ENCODE measurements around the gene GAGE12D. TPM values are rescaled to one million over a fixed set of nuclear protein-coding genes. Genes with fewer than 3 reads are reported as not detected.
"Not testable (repeated sequence)": the region's sequence is repeated elsewhere in the genome, so short reads cannot be mapped to it uniquely, and the experiment has no call there.

GAGE12D gene, protein sequence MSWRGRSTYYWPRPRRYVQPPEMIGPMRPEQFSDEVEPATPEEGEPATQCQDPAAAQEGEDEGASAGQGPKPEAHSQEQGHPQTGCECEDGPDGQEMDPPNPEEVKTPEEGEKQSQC
- total RNA-seq = not detected

DNA sequence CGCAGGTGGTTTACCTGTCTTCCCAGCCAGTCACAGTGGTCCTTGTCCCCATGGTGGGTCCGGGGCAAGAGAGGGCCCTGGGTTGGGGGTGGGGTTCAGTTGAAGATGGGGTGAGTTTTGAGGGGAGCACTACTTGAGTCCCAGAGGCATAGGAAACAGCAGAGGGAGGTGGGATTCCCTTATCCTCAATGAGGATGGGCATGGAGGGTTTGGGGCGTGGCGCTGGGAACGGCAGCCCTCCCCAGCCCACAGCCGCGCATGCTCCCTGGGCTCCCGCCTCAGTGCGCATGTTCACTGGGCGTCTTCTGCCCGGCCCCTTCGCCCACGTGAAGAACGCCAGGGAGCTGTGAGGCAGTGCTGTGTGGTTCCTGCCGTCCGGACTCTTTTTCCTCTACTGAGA is at the start of gene GAGE12D:
Gene GAGE12D, plus strand, starts transcription at position 301 of the 400 bp plus-strand sequence. CDS start 1,155 bp downstream, outside the sequence.
- H3K27me3 ChIP-seq (replicated peaks; ENCODE audit: insufficient read depth); H3K36me3 ChIP-seq; H3K9me3 ChIP-seq; H3K4me3 ChIP-seq; ATAC-seq (ENCODE audit: insufficient number of reproducible peaks, low FRiP score, low read depth); H3K27ac ChIP-seq; DNase-seq (ENCODE audit: low spot score); H3K4me1 ChIP-seq (ENCODE audit: control insufficient read depth in 1 of 2, low read depth in 2 of 2): not testable (repeated sequence)

DNA sequence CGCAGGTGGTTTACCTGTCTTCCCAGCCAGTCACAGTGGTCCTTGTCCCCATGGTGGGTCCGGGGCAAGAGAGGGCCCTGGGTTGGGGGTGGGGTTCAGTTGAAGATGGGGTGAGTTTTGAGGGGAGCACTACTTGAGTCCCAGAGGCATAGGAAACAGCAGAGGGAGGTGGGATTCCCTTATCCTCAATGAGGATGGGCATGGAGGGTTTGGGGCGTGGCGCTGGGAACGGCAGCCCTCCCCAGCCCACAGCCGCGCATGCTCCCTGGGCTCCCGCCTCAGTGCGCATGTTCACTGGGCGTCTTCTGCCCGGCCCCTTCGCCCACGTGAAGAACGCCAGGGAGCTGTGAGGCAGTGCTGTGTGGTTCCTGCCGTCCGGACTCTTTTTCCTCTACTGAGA is 9.7 kb upstream of the GAGE12D start, which contains the start of gene GAGE12C:
Gene GAGE12C, plus strand, starts transcription at position 301 of the 400 bp plus-strand sequence. CDS start 1,155 bp downstream, outside the sequence.
- H3K4me1 ChIP-seq (ENCODE audit: control insufficient read depth in 1 of 2, low read depth in 2 of 2); DNase-seq (ENCODE audit: low spot score); H3K27ac ChIP-seq: not testable (repeated sequence)

DNA sequence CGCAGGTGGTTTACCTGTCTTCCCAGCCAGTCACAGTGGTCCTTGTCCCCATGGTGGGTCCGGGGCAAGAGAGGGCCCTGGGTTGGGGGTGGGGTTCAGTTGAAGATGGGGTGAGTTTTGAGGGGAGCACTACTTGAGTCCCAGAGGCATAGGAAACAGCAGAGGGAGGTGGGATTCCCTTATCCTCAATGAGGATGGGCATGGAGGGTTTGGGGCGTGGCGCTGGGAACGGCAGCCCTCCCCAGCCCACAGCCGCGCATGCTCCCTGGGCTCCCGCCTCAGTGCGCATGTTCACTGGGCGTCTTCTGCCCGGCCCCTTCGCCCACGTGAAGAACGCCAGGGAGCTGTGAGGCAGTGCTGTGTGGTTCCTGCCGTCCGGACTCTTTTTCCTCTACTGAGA is 9.5 kb downstream of the GAGE12D start, which contains the start of gene GAGE12E:
Gene GAGE12E, plus strand, starts transcription at position 301 of the 400 bp plus-strand sequence. CDS start 1,155 bp downstream, outside the sequence.
- H3K27ac ChIP-seq; H3K9me3 ChIP-seq; H3K27me3 ChIP-seq (replicated peaks; ENCODE audit: insufficient read depth); H3K4me3 ChIP-seq; H3K4me1 ChIP-seq (ENCODE audit: control insufficient read depth in 1 of 2, low read depth in 2 of 2); DNase-seq (ENCODE audit: low spot score); H3K36me3 ChIP-seq; ATAC-seq (ENCODE audit: insufficient number of reproducible peaks, low FRiP score, low read depth): not testable (repeated sequence)

More for the DNA sequence above, 9.7 kb upstream of the GAGE12D start, which contains the start of gene GAGE12C:
- not testable (repeated sequence) for ATAC-seq (ENCODE audit: insufficient number of reproducible peaks, low FRiP score, low read depth); H3K27me3 ChIP-seq (replicated peaks; ENCODE audit: insufficient read depth); H3K4me3 ChIP-seq; H3K9me3 ChIP-seq; H3K36me3 ChIP-seq

DNA sequence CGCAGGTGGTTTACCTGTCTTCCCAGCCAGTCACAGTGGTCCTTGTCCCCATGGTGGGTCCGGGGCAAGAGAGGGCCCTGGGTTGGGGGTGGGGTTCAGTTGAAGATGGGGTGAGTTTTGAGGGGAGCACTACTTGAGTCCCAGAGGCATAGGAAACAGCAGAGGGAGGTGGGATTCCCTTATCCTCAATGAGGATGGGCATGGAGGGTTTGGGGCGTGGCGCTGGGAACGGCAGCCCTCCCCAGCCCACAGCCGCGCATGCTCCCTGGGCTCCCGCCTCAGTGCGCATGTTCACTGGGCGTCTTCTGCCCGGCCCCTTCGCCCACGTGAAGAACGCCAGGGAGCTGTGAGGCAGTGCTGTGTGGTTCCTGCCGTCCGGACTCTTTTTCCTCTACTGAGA is 19.0 kb downstream of the GAGE12D start, which contains the start of gene GAGE12F:
Gene GAGE12F, plus strand, starts transcription at position 301 of the 400 bp plus-strand sequence. CDS start 1,155 bp downstream, outside the sequence.
- ATAC-seq (ENCODE audit: insufficient number of reproducible peaks, low FRiP score, low read depth); H3K27me3 ChIP-seq (replicated peaks; ENCODE audit: insufficient read depth); H3K4me3 ChIP-seq; DNase-seq (ENCODE audit: low spot score); H3K4me1 ChIP-seq (ENCODE audit: control insufficient read depth in 1 of 2, low read depth in 2 of 2); H3K36me3 ChIP-seq; H3K27ac ChIP-seq; H3K9me3 ChIP-seq: not testable (repeated sequence)

DNA sequence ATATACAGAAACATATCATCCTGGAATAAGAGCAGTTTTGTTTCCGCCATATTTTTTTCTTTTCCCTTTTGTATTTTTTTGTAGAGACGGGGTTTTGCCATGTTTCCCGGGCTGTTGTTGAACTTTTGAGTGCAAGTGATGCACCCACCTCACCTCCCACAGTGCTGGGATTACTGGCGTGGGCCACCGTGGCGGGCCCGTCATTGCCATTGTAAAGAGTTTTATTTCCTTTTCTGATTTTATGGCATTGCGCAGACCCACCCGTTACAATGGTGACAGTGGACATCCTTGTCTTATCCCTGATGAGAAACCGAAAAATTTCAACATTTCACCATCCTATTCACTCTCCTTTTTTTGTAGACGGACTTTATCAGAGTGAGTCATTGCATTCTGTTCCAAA is 27.2 kb downstream of the GAGE12D start:
- H3K27me3 ChIP-seq (replicated peaks; ENCODE audit: insufficient read depth); H3K4me1 ChIP-seq (ENCODE audit: control insufficient read depth in 1 of 2, low read depth in 2 of 2); H3K27ac ChIP-seq; DNase-seq (ENCODE audit: low spot score); H3K36me3 ChIP-seq; H3K9me3 ChIP-seq; ATAC-seq (ENCODE audit: insufficient number of reproducible peaks, low FRiP score, low read depth); H3K4me3 ChIP-seq: not testable (repeated sequence)

DNA sequence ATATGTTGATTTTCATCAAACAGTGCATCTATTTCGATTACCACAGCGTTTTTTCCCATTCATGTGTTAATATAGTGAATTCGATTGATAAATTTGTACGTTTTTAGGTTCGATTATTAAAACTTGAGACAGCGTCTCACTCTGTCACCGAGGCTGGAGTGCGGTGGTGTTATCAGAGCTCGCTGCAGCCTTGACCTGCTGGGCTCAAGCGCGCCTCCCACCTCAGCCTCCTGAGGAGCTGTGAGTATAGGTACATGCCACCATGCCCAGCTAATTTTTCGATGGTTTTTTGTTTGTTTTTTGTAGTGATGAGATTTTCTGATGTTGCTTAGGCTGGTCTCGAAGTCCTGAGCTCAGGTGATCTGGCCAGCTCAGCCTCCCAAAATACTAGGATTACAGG is 27.6 kb downstream of the GAGE12D start:
- not testable (repeated sequence) for DNase-seq (ENCODE audit: low spot score); ATAC-seq (ENCODE audit: insufficient number of reproducible peaks, low FRiP score, low read depth); H3K4me1 ChIP-seq (ENCODE audit: control insufficient read depth in 1 of 2, low read depth in 2 of 2); H3K36me3 ChIP-seq; H3K27me3 ChIP-seq (replicated peaks; ENCODE audit: insufficient read depth); H3K4me3 ChIP-seq; H3K9me3 ChIP-seq; H3K27ac ChIP-seq

DNA sequence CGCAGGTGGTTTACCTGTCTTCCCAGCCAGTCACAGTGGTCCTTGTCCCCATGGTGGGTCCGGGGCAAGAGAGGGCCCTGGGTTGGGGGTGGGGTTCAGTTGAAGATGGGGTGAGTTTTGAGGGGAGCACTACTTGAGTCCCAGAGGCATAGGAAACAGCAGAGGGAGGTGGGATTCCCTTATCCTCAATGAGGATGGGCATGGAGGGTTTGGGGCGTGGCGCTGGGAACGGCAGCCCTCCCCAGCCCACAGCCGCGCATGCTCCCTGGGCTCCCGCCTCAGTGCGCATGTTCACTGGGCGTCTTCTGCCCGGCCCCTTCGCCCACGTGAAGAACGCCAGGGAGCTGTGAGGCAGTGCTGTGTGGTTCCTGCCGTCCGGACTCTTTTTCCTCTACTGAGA is 28.6 kb downstream of the GAGE12D start, which contains the start of gene GAGE12G:
Gene GAGE12G, plus strand, starts transcription at position 301 of the 400 bp plus-strand sequence. CDS start 1,155 bp downstream, outside the sequence.
- not testable (repeated sequence) for H3K4me3 ChIP-seq; H3K27me3 ChIP-seq (replicated peaks; ENCODE audit: insufficient read depth); H3K4me1 ChIP-seq (ENCODE audit: control insufficient read depth in 1 of 2, low read depth in 2 of 2); H3K27ac ChIP-seq; ATAC-seq (ENCODE audit: insufficient number of reproducible peaks, low FRiP score, low read depth); H3K9me3 ChIP-seq; DNase-seq (ENCODE audit: low spot score); H3K36me3 ChIP-seq

DNA sequence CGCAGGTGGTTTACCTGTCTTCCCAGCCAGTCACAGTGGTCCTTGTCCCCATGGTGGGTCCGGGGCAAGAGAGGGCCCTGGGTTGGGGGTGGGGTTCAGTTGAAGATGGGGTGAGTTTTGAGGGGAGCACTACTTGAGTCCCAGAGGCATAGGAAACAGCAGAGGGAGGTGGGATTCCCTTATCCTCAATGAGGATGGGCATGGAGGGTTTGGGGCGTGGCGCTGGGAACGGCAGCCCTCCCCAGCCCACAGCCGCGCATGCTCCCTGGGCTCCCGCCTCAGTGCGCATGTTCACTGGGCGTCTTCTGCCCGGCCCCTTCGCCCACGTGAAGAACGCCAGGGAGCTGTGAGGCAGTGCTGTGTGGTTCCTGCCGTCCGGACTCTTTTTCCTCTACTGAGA is 38.1 kb downstream of the GAGE12D start, which contains the start of gene GAGE12H:
Gene GAGE12H, plus strand, starts transcription at position 301 of the 400 bp plus-strand sequence. CDS start 1,155 bp downstream, outside the sequence.
- not testable (repeated sequence) for H3K36me3 ChIP-seq; H3K4me3 ChIP-seq; H3K4me1 ChIP-seq (ENCODE audit: control insufficient read depth in 1 of 2, low read depth in 2 of 2); H3K9me3 ChIP-seq; H3K27ac ChIP-seq; DNase-seq (ENCODE audit: low spot score); ATAC-seq (ENCODE audit: insufficient number of reproducible peaks, low FRiP score, low read depth); H3K27me3 ChIP-seq (replicated peaks; ENCODE audit: insufficient read depth)

DNA sequence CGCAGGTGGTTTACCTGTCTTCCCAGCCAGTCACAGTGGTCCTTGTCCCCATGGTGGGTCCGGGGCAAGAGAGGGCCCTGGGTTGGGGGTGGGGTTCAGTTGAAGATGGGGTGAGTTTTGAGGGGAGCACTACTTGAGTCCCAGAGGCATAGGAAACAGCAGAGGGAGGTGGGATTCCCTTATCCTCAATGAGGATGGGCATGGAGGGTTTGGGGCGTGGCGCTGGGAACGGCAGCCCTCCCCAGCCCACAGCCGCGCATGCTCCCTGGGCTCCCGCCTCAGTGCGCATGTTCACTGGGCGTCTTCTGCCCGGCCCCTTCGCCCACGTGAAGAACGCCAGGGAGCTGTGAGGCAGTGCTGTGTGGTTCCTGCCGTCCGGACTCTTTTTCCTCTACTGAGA is 47.7 kb downstream of the GAGE12D start, which contains the start of gene GAGE2A:
Gene GAGE2A, plus strand, starts transcription at position 301 of the 400 bp plus-strand sequence. CDS start 1,155 bp downstream, outside the sequence.
- H3K9me3 ChIP-seq; H3K4me1 ChIP-seq (ENCODE audit: control insufficient read depth in 1 of 2, low read depth in 2 of 2); H3K4me3 ChIP-seq; H3K27me3 ChIP-seq (replicated peaks; ENCODE audit: insufficient read depth); H3K27ac ChIP-seq; DNase-seq (ENCODE audit: low spot score); H3K36me3 ChIP-seq; ATAC-seq (ENCODE audit: insufficient number of reproducible peaks, low FRiP score, low read depth): not testable (repeated sequence)

DNA sequence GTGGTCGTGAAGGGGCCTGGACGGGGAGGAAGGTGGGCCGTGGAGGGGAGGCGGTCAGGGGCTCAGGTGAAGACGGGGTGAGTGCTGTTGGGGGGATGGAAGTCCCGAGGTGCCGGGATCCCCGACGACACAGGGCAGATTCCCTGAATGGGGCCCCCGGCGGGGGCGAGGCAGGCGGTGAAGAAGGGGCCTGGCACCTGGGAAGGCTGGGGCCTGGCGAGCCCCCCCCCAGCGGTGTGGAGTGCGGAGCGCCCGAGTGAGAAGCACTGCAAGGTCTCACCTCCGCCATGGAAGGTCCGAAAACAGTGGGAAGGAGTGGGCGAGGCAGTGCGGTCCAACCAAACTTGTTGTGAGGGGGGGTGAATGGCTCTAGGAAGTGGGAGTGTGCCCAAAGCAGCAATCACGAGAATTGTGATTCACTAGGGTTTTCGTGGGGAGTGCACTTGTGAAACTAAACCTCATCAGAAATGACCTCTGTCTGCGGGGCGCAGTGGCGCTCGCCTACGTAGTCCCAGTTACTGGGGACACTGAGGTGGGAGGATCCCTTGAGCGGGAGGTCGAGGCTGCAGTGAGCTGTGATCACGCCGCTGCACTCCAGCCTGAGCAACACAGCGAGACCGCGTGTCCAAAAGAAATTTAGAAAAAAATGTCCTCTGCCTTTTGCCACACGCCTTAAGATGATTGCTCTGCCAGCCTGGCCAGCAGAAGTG is 48.4 kb downstream of the GAGE12D start:
- not testable (repeated sequence) for H3K27me3 ChIP-seq (replicated peaks; ENCODE audit: insufficient read depth); ATAC-seq (ENCODE audit: insufficient number of reproducible peaks, low FRiP score, low read depth); H3K4me1 ChIP-seq (ENCODE audit: control insufficient read depth in 1 of 2, low read depth in 2 of 2); DNase-seq (ENCODE audit: low spot score); H3K27ac ChIP-seq; H3K4me3 ChIP-seq; H3K9me3 ChIP-seq; H3K36me3 ChIP-seq

DNA sequence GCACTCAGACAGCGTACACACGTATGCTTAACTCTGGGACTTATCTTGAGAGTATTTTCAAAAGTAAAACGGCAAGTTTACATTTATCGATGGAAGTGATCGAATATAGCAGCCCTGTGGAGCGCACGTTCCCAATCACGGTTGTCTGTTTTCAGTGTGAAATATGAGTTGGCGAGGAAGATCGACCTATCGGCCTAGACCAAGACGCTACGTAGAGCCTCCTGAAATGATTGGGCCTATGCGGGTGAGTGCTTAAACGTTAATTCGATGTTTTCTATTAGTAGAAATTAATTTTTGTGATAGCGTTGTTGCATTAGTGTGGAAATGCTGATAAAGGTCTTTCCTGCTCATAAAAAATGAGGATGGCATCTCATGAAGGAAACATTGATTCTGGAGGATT is 49.0 kb downstream of the GAGE12D start:
- H3K27me3 ChIP-seq (replicated peaks; ENCODE audit: insufficient read depth); H3K36me3 ChIP-seq; H3K9me3 ChIP-seq; H3K27ac ChIP-seq; DNase-seq (ENCODE audit: low spot score); H3K4me3 ChIP-seq; ATAC-seq (ENCODE audit: insufficient number of reproducible peaks, low FRiP score, low read depth); H3K4me1 ChIP-seq (ENCODE audit: control insufficient read depth in 1 of 2, low read depth in 2 of 2): not testable (repeated sequence)
